ENCODE data around the gene PGAP2. TPM values are rescaled to one million over a fixed set of nuclear protein-coding genes. Genes with fewer than 3 reads are reported as not detected.

The PGAP2 gene
- total RNA-seq, 1 experiment from 2014 or later, result 37.4 TPM

DNA sequence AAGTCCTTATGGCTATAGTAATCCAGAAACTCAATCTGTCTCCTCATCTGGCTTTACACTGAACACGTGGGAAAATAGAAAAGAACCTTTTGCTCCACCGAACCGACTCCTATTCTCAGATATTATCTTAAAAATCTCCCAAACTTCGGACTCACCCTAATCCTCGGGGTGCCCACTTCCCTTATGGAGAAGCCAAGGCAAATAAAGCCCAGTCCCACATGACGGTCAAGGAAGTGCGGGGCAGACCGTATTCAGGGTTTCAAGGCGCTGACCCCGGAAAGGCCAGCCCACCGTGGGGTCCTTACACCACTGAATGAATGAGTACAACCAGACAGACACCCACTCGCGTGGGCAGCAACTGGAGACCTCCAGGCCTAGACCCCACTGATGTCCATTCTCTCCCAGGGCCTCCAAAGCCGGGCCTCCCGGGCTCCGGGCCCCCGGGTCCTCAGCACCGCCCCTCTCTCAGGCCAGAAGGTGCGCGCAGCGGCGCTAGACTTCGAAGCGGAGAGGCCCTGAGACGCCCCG, 11.5 kb upstream of the PGAP2 start:
- Histone ChIP-seq H3K4me2 (ENCODE audit: insufficient read depth, insufficient read length, low read length) (peak overlapping the region; percentile 92), H3K56ac (ENCODE audit: insufficient read length, low read depth, low read length) (no peak overlapping the region), H3K14ac (ENCODE audit: insufficient read depth, low read length) (peak overlapping the region; percentile 86), H2AFZ (ENCODE audit: low read length) (no peak overlapping the region), H3K18ac (ENCODE audit: insufficient read length, low read depth, low read length) (peak overlapping the region; percentile 84), H2BK15ac (ENCODE audit: low read depth, low read length) (no peak overlapping the region), H2BK20ac (ENCODE audit: low read depth, low read length, poor library complexity, severe bottlenecking) (no peak overlapping the region), H3K79me1 (ENCODE audit: insufficient read depth, low read depth, low read length, poor library complexity, severe bottlenecking) (no peaks in the 10 kb centered on the region), H2BK5ac (ENCODE audit: insufficient read length, low read length) (no peak overlapping the region), H2BK12ac (ENCODE audit: insufficient read length, low read depth, low read length) (no peak overlapping the region), H4K5ac (ENCODE audit: insufficient read length, low read depth, low read length) (no peak overlapping the region), H3T11ph (ENCODE audit: low read length) (no peak overlapping the region), H4K8ac (replicated peaks; ENCODE audit: insufficient read length, low read depth, low read length) (no peak overlapping the region), H3K4ac (ENCODE audit: low read depth, low read length) (no peak overlapping the region), H3K9me3 (ENCODE audit: control insufficient read depth, low read depth, low read length) (no peaks in the 10 kb centered on the region), H2BK120ac (ENCODE audit: low read depth, low read length, poor library complexity, severe bottlenecking) (no peak overlapping the region), H3K23ac (ENCODE audit: insufficient read length, low read depth, low read length) (no peak overlapping the region), H3K9ac (ENCODE audit: extremely low read depth, insufficient read length, low read length) (peak overlapping the region; percentile 75), H4K91ac (ENCODE audit: insufficient read length, low read depth, low read length) (no peak overlapping the region), H3K79me2 (ENCODE audit: insufficient read depth, low read length) (peaks cover 35% of the 10 kb centered on the region), H3K4me1 (ENCODE audit: insufficient read depth, low read length) (no peaks in the 10 kb centered on the region), H3K27ac (ENCODE audit: insufficient read length, low read depth, low read length) (no peak overlapping the region), H4K20me1 (ENCODE audit: control insufficient read depth, insufficient read depth, insufficient read length) (no peaks in the 10 kb centered on the region), H3K27me3 (ENCODE audit: insufficient read depth, low read length) (no peaks in the 10 kb centered on the region), H2AK5ac (ENCODE audit: insufficient read length, low read length) (no peak overlapping the region), H3K23me2 (ENCODE audit: insufficient read length, low read depth, low read length, poor library complexity, severe bottlenecking) (peaks cover 5% of the 10 kb centered on the region)
- Mint-ChIP-seq H3K4me1 (peaks cover 14 to 21% of the 10 kb centered on the region in 2 experiments), H3K36me3 (ENCODE audit: insufficient read depth in 1 of 3, low read depth in 3 of 3) (peaks cover 29 to 31% (median 30%) of the 10 kb centered on the region in 3 experiments), H3K27ac (peak overlapping the region; percentile 42 to 94 (median 91); a peak in 6 of 7 replicates), H3K9me3 (peaks cover 0 to 2% of the 10 kb centered on the region in 2 experiments; a peak in 2 of 5 replicates), H3K27me3 (ENCODE audit: low read depth) (no peaks in the 10 kb centered on the region), H3K4me3 (peak overlapping the region; percentile 89 to 97)
- no CpG with 5 or more reads among the region's 26 CpGs for WGBS (ENCODE audit: extremely low coverage, insufficient read length, low lambda C conversion rate)
- TF ChIP-seq, protein P1, sequence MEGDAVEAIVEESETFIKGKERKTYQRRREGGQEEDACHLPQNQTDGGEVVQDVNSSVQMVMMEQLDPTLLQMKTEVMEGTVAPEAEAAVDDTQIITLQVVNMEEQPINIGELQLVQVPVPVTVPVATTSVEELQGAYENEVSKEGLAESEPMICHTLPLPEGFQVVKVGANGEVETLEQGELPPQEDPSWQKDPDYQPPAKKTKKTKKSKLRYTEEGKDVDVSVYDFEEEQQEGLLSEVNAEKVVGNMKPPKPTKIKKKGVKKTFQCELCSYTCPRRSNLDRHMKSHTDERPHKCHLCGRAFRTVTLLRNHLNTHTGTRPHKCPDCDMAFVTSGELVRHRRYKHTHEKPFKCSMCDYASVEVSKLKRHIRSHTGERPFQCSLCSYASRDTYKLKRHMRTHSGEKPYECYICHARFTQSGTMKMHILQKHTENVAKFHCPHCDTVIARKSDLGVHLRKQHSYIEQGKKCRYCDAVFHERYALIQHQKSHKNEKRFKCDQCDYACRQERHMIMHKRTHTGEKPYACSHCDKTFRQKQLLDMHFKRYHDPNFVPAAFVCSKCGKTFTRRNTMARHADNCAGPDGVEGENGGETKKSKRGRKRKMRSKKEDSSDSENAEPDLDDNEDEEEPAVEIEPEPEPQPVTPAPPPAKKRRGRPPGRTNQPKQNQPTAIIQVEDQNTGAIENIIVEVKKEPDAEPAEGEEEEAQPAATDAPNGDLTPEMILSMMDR (conservative IDR thresholded peaks at IDR 0.05), result no peak
- DNase-seq, result no peak
